Subcutaneous abdominal adipose tissue (tissue), 5 donors: ENCODE measurements around the gene ZFP92.

Experiments used
- H3K27ac ChIP-seq: one replicate; pipeline ENCODE4 v1.7.0; 2013; ENCODE audit warnings: low read depth, mild to moderate bottlenecking, inconsistent platforms, low read length, moderate library complexity
- H3K27me3 ChIP-seq, 5 donors: one replicate each; pipeline ENCODE4 v1.7.0; 2013; ENCODE audit warnings: low read length in 5 of 5, inconsistent platforms in 1 of 5; ENCODE audit not compliant: control insufficient read depth in 5 of 5, insufficient read depth in 4 of 5
- H3K36me3 ChIP-seq, 5 donors: one replicate each; pipeline ENCODE4 v1.7.0; 2013; ENCODE audit warnings: low read length in 5 of 5; ENCODE audit not compliant: control insufficient read depth in 5 of 5, insufficient read depth in 5 of 5
- H3K4me1 ChIP-seq, 5 donors: one replicate each; pipeline ENCODE4 v1.7.0; 2013; ENCODE audit warnings: low read length in 5 of 5, mild to moderate bottlenecking in 3 of 5, moderate library complexity in 1 of 5; ENCODE audit not compliant: control insufficient read depth in 5 of 5, insufficient read depth in 5 of 5
- H3K4me3 ChIP-seq, 5 donors: one replicate each; pipeline ENCODE4 v1.7.0; 2013; ENCODE audit warnings: low read length in 5 of 5, low read depth in 1 of 5
- H3K9ac ChIP-seq, 5 donors: one replicate each; pipeline ENCODE4 v1.7.0; 2013; ENCODE audit warnings: low read length in 5 of 5, mild to moderate bottlenecking in 4 of 5, moderate library complexity in 3 of 5
- H3K9me3 ChIP-seq, 5 donors: one replicate each; pipeline ENCODE4 v1.7.0; 2013; ENCODE audit warnings: low read length in 5 of 5; ENCODE audit not compliant: control insufficient read depth in 5 of 5
- donor health status: healthy.
- donor health status: healthy.
- donor health status: healthy.
- donor health status: healthy.
- donor health status: healthy.

ZFP92 gene

GRCh38 chrX:153406903-153407302, 4.4 kb upstream of the ZFP92 start:
- Histone ChIP-seq H3K4me1 (peaks cover 3 to 37% (median 26%) of the 10 kb centered on the region in 5 donors), H3K27ac (no peak overlapping the region), H3K9ac (no peak overlapping the region), H3K4me3 (no peak overlapping the region), H3K36me3 (no peaks in the 10 kb centered on the region), H3K9me3 (peaks cover 0 to 5% (median 0%) of the 10 kb centered on the region in 5 donors), H3K27me3 (peaks cover 0 to 20% (median 3%) of the 10 kb centered on the region in 5 donors)

GRCh38 chrX:153407736-153408135, 3.5 kb upstream of the ZFP92 start:
- Histone ChIP-seq H3K4me3 (no peak overlapping the region), H3K9me3 (peaks cover 0 to 5% (median 0%) of the 10 kb centered on the region in 5 donors), H3K27me3 (peaks cover 0 to 23% (median 3%) of the 10 kb centered on the region in 5 donors), H3K9ac (no peak overlapping the region), H3K4me1 (peaks cover 3 to 46% (median 33%) of the 10 kb centered on the region in 5 donors), H3K36me3 (no peaks in the 10 kb centered on the region), H3K27ac (no peak overlapping the region)

DNA sequence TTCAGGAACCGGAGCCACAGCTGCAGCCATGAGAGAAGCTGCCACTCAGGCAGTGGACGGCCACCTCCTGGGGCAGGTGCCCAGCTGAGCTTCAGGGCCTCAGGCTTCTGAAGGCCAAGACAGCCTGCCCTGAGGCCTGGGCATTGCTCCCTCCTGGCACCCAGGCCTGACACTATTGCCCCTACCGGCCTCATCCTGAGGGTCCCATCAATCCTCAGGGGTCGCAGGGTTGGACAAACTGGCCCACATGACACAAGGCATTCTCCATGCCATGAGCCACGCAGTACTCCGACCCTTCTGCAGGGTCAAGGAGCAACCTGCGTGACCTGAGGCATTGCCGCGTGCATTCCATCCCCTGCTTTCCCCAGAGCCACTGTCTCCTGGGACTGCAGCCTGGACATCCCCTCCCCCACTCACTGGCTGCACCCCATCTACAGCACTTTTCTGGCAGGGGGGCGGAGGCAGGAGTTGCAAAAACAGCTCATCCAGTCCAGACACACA, 3.0 kb upstream of the ZFP92 start:
- Histone ChIP-seq H3K4me1 (peaks cover 3 to 50% (median 36%) of the 10 kb centered on the region in 5 donors), H3K9ac (no peak overlapping the region), H3K27me3 (peaks cover 0 to 23% (median 4%) of the 10 kb centered on the region in 5 donors)

GRCh38 chrX:153408871-153409351, 2.4 kb upstream of the ZFP92 start:
- no peaks in the 10 kb centered on the region for H3K36me3 ChIP-seq
- H3K27me3 ChIP-seq = peaks cover 0 to 27% (median 4%) of the 10 kb centered on the region in 5 donors
- H3K27ac ChIP-seq = no peak overlapping the region
- H3K4me3 ChIP-seq = no peak overlapping the region
- peaks cover 3 to 50% (median 36%) of the 10 kb centered on the region in 5 donors for H3K4me1 ChIP-seq
- H3K9ac ChIP-seq = no peak overlapping the region
- H3K9me3 ChIP-seq = peaks cover 0 to 5% (median 0%) of the 10 kb centered on the region in 5 donors

More for the DNA sequence above, 3.0 kb upstream of the ZFP92 start:
- no peak overlapping the region for H3K4me3 ChIP-seq
- peaks cover 0 to 5% (median 0%) of the 10 kb centered on the region in 5 donors for H3K9me3 ChIP-seq
- no peaks in the 10 kb centered on the region for H3K36me3 ChIP-seq
- no peak overlapping the region for H3K27ac ChIP-seq

DNA sequence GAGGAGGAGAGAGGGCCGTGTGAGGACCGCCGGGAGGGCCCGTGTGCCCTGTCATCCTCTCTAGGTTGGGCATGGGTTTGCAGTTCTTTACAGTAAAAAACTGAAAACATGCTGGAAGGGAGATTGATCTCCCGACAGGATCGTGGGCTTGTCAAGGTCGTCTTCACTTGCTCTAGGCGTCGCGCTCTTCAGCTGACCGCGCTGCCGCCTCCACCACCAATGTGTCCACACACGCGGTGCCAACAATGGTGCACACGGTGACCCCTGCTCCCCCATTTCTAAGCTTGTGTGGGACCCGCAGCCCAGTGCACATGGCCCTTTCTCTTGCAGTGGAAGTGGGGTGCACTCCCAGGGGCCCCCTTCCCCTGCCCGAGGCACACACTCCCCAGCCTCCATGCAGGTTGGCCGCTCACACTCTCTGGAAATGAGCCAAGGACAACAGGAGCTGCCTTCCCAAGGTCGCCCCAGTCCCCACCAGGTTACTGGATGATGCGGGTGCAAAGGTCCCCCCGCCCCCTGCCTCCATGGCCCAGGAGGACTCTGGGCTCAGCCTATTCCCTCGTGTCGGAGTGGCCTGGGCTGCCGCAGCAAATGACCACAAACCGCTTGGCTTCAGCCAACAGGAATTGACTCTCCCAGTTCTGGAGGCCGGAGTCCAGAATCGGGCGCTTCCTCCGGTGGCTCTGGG, 1.7 kb upstream of the ZFP92 start:
- Histone ChIP-seq H3K4me1 (peaks cover 3 to 50% (median 36%) of the 10 kb centered on the region in 5 donors), H3K9ac (no peak overlapping the region), H3K9me3 (peaks cover 0 to 5% (median 0%) of the 10 kb centered on the region in 5 donors), H3K27ac (no peak overlapping the region), H3K27me3 (peaks cover 0 to 27% (median 4%) of the 10 kb centered on the region in 5 donors), H3K36me3 (no peaks in the 10 kb centered on the region), H3K4me3 (no peak overlapping the region)

DNA sequence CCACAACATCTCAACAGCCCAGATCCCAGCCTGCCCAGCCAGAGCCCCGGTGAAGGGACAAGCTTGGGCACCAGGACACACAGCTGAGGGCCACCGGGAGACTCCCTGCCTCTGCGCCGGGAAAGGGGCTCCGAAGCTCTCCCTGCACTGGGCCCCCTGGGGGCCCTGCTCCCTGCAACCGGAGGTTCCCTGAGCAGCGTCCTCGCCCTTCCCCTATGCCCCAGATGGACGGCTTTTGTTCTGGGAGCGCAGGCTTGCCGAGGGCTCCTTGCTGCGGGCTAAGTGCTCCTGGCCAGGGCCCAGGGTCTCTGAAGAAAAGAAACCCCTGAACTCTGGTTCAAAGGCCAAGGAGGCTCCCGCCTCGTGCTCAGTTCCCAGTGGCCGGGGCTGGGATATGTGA, 899 bp upstream of the ZFP92 start:
- Histone ChIP-seq H3K4me3 (no peak overlapping the region), H3K27me3 (peaks cover 0 to 27% (median 4%) of the 10 kb centered on the region in 5 donors), H3K27ac (no peak overlapping the region), H3K36me3 (no peaks in the 10 kb centered on the region), H3K9ac (no peak overlapping the region), H3K4me1 (peaks cover 5 to 54% (median 42%) of the 10 kb centered on the region in 5 donors), H3K9me3 (peaks cover 0 to 5% (median 0%) of the 10 kb centered on the region in 5 donors)

GRCh38 chrX:153410888-153411254, 401 bp upstream of the ZFP92 start:
- Histone ChIP-seq H3K27ac (no peak overlapping the region), H3K9ac (no peak overlapping the region), H3K4me1 (peaks cover 5 to 55% (median 47%) of the 10 kb centered on the region in 5 donors), H3K36me3 (no peaks in the 10 kb centered on the region), H3K27me3 (peaks cover 0 to 24% (median 4%) of the 10 kb centered on the region in 5 donors), H3K4me3 (peak overlapping the region in 4 of 5 donors; percentile 17 to 62 (median 40)), H3K9me3 (peaks cover 0 to 5% (median 0%) of the 10 kb centered on the region in 5 donors)

DNA sequence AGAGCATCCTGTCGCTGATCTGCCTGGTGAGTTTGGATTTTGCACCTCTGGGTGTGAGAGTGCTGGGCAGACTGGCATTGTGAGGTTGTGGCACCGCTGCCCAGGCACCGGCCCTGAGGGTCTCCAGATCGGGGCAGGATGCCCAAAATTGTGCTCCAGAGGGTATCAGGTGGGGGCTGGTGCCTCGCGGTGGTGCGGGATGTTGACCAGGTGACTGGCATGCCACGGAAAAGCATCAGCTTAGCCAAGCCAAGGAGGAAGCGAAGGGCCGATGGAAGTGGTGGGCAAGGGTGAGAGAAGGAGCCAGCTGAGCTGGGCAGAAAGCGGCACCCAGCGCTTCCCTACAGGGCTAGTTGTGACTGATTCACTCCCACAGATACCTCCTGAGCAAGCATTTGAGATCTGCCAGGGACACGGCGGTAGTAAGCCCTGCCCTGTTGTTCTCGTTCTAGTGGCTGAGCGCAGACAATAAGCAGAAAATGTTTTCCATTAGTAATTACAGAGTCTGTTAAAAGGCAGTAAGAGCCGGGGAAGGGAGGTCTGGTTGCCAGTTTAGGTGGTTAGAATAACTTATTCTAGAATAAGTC, 809 bp downstream of the ZFP92 start:
- peak overlapping the region in 4 of 5 donors; percentile 24 to 64 (median 48) for H3K9ac ChIP-seq
- peaks cover 0 to 18% (median 4%) of the 10 kb centered on the region in 5 donors for H3K27me3 ChIP-seq
- H3K27ac ChIP-seq = no peak overlapping the region
- H3K36me3 ChIP-seq = no peaks in the 10 kb centered on the region
- no peaks in the 10 kb centered on the region for H3K9me3 ChIP-seq
- H3K4me3 ChIP-seq = peak overlapping the region; percentile 51 to 63 (median 62)
- H3K4me1 ChIP-seq = peaks cover 7 to 62% (median 56%) of the 10 kb centered on the region in 5 donors

DNA sequence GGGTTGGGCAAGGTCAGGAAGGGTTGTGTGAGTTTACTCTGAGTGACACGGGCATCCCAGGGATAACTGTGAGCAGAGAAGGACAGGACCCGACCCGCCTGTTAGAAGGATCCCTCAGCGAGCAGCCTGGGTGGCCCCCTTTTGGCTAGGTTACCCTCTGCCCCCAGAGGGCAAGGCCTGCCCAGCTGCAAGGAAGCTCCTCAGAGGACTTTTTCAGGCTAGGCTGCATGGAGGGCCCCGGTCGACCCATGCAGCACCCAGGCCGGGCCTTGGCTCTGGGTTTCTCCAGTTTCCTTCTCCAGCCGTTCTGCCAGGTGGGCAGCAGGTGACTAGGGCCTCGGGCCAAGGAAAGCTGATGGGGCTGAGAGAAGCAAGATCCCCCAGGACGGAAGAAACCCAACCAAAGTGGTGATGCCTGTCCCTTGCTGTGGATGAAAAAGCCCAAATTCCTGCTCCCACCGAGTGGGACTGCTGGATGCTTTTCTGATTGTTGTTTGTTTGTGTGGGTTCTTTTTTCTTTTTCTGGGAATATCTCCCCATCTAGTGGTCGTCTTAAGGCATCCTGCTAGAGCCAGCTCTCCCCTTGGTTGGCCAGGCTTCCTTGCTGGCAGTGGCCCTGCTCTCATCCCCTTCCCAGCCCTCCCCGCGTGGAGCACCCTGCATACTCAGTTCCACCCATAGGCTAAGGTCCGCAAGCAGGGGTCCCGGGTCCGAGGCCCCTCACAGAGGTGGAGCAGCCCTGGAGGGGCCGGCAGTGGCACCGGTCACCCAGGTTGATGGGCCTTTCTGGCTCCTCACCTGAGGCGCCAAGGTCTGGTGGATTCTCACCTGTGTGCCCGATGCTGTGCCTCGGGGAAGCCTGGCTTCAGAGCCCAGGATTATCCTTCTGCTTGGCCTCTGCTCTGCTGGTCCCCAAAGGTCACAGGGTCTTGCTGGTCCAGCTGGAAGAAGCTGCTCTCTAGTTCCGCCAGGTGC, 1.8 kb downstream of the ZFP92 start:
- Histone ChIP-seq H3K27ac (no peak overlapping the region), H3K4me3 (peak overlapping the region in 4 of 5 donors; percentile 51 to 63 (median 62)), H3K27me3 (peaks cover 0 to 16% (median 6%) of the 10 kb centered on the region in 5 donors)

More for the DNA sequence above, 1.8 kb downstream of the ZFP92 start:
- Histone ChIP-seq H3K9me3 (no peaks in the 10 kb centered on the region), H3K9ac (peak overlapping the region in 1 of 5 donors; percentile 32), H3K36me3 (peaks cover 0 to 2% (median 0%) of the 10 kb centered on the region in 5 donors), H3K4me1 (peaks cover 7 to 65% (median 54%) of the 10 kb centered on the region in 5 donors)
